Hippocampal formation (tissue), 2 donors: ENCODE measurements around the gene INPP5J.
"Not testable (repeated sequence)": the region's sequence is repeated elsewhere in the genome, so short reads cannot be mapped to it uniquely, and the experiment has no call there.

Experiments
- DNase-seq, 2 donors: peaks; one replicate each; lab custom pipeline; 2025; lab: John Stamatoyannopoulos, UW

INPP5J gene

DNA sequence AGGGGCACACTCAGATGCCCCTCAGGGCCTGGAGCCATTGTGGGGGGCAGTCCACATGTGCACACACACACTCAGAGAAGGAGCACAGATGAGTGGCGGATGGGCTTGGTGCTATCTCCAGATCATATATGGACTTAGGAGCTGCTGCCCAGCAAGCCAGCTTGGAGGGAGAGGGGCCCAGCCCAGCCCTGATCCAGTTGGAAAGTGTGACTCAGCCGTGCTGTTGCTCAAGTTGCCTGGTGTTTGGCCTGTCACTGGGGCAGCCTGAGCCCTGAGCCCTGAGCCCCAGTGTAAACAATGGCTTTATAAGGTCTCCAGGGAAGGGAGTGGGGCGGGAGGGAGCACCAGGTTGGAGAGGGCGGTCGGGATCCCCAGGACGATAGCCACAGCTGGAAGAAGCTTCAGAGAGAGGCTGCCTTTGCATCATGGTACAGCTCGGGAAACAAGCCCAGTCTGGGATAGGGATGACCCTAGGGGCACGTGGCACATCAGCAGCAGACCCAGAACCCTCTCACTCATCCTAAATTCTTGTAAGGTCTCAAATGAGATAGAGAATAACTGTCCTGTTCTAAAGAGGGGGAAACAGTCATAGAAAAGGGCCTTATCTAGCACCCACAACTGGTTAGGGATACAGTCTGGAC is 20.2 kb upstream of the INPP5J start:
- no peak for DNase-seq

DNA sequence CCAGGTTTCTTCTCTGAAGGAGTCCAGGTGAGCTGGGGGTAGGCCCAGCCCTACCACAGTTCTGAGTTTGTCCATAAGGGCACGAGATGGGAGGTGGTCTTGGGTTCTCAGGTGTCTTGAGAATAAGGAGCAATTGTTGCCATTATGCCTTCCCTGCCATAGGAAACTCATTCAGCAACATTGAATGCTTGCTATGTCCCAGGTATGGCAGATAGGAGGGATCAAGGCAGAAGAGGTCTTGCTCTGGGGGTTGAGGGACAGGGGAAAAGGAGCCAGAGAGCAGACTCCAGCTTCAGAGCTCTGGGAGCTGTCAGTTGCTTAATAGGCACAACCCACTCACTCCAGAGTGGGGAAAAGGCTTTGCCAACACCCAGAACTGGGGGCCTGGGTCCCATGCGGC is 19.7 kb upstream of the INPP5J start:
- DNase-seq: no peak

DNA sequence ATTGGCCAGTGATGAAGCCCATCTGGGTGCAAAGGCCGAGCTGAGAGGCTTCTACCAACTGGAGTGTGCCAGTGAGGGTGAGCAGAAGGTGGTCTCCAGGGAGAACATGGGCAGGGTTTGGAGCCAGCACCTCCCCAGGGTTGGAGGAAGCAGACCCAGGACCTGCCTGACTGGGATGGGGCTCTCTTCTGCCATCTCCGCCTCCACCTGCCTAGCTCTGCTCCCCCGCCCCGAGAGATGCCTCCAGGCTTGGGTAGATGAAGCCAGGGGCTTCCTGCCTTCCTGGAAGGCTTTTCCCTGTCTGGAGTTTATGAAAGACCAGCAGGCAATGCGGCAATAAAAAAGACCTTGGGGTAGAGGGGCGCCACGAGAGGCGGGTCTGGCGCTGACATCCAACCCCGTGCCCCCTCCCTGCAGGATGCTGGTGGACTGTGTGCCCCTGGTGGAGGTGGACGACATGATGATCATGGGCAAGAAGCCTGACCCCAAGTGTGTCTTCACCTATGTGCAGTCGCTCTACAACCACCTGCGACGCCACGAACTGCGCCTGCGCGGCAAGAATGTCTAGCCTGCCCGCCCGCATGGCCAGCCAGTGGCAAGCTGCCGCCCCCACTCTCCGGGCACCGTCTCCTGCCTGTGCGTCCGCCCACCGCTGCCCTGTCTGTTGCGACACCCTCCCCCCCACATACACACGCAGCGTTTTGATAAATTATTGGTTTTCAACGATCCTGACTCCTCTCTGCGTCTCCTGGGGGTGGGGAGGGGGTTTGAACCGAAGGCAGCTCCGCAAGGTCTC is 18.7 kb upstream of the INPP5J start:
- DNase-seq: no peak

DNA sequence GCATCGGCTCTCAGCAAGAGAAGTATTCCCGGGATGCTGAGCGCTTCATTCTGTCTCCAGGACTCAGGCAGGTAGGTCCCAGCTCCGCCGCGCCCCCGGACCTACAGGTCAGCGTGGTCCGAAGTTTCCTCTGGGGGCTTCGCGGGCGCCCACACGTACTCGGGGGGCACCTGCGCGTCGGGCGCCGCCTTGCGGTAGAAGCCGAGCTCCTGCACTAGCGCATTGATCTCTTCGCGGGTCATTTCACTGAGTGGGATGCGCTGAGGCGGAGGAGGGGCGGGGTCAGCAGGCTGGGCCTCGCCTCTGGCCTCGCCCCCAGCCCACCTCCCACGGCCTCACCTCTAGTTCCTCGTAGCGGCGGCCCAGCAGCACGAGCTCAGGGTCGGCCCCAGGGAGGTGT is 17.9 kb upstream of the INPP5J start:
- DNase-seq: no peak

DNA sequence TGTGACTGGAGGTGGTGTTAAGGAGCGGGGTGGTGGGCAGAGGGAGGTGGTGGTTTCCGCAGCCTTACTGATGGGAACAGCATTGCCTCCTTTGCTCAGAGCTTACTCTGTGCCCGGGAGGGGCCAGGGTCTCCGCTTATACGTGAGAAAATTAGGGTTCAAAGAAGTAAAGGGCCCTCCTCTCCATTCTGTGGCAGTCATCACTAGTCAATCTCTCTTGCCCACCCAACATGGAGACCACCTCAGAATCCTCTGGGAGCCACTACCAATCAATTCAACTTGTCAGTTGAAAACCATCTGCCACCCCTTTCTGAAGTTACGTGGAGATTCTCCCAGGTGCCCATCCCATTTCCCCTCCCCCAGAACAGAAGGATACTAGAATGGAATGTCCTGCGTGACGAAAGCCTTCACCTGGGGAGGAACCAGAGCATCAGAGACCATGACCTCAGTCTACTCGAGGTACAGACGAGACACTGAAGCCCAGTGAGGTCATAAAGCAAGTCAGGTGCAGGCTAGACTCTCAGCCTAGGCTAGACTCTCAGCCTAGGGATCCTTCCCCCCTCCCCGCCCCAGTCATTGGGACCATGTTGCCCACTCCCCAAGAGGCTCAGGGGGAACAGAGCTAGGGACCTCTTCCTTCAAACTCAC is 17.4 kb upstream of the INPP5J start:
- no peak for DNase-seq

DNA sequence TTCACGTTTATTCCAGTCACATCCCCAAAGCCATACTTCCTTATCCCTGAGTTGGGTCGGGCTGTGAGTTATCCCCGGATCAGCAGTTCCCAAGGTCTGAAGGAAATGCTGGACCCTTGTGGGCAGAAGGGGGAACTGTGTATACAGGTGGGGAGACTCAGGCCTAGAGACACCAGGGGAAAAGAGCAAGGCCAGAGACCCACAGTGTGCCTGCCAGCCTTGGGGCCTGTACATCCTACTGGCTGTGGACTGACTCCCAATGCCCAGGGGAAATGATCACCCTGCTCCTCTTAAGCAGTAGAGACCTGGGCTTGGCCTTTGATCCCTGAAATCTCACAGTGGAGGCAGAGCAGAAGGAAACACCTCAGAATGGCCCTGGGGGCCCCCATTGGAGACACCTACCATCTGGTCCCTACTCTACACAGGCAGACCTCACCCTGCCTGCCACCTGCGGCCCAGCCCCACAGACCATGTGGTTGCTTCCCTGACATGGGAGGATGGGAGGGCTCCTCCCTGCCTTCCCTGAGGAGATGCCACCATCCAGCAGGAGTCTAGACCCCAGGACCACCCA is 16.7 kb upstream of the INPP5J start:
- DNase-seq: no peak

DNA sequence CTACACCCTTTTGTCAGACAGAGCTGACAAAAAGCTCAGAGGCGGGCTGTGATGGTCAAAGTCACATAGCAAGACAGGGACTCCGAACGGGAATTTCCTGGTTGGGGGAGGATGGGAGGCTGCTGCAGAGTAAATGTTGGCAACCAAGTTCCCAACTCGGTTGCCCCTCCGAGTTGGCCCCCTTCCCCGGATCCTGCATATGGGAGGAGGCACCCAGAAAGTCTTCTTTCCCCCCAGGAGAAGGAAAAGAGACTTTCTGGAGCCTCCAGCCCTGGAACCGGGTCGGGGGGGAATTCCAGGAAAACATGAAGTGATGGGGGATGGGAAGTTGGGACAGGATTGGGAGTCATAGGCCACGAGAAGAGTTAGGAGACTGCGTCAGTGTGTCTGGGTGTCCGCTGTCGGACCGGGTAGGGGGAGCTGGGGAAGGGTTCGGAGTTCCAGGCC is 16.0 kb upstream of the INPP5J start:
- DNase-seq: no peak

DNA sequence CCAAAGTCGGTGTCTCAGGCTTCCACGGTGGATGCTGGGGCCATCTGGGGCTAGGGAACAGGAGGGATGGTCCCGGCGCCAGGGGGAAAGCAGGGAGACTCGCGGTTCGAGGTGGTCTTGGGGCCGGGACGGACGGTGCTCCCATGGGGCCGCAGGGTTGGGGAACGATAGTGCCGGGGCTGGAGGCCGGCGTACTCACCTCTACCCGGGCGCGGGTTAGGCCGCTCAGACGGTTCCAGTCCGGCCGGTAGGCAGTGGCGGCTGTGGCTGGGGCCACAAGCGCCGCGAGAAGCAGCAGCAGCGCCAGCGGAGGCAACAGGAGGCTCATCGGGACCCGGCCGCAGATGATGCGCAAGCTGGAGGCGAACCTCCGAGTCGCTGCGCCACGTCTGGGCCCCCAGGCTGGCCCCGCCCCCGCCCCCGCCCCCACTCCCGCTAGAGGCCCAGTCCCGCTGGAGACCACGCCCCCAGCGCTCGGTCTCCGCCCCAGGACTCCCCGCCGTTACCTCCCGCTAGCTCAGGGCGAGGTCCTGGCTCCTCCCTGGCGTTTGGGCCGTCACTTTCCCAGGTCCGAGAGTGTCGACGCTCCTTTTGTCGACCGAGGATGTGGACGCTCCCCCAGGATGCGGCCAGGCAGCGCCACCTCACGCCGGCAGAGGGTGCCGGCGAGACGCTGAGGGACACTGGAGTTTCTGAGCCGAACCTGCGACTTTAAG is 15.4 kb upstream of the INPP5J start, which contains the start of gene SELENOM:
TSS of gene SELENOM (minus strand) at position 391 of the 716 bp plus-strand sequence. CDS start at position 328, 63 bp downstream.
- DNase-seq: peak; percentile 91

DNA sequence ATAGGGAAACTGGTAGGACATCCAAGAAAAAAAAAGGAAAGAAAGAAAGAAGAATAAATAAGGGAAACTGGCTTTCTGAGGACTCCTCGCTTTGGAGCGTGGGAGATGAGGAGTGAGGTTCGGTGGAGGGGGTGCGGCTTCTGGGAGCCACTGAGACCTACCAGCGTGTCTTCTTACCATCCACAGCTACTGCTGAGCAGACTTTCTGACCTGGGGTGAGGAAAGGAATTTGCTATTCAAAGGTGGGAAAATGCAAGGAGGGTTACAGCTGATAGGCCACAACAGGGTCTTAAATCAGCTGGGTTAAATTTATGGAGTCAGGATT is 14.9 kb upstream of the INPP5J start:
- DNase-seq: no peak

DNA sequence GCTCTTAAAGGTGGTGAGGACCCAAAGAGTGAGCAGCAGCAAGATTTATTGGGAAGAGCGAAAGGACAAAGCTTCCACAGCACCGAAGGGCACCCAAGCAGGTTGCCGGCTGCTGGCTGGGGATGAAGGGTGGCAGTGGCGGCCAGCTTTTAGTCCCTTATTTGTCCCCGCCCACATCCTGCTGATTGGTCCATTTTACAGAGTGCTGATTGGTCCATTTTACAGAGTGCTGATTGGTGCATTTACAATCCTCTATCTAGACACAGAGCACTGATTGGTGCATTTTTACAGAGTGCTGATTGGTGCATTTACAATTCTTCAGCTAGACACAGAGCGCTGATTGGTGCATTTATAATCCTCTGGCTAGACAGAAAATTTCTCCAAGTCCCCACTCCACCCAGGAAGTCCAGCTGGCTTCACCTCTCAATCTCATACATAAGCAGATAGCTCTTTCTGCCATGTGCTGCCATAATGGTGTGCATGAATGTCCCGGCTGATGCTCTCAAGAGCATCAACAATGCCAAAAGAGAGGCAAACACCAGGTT is 10.1 kb upstream of the INPP5J start:
- DNase-seq: not testable (repeated sequence)

DNA sequence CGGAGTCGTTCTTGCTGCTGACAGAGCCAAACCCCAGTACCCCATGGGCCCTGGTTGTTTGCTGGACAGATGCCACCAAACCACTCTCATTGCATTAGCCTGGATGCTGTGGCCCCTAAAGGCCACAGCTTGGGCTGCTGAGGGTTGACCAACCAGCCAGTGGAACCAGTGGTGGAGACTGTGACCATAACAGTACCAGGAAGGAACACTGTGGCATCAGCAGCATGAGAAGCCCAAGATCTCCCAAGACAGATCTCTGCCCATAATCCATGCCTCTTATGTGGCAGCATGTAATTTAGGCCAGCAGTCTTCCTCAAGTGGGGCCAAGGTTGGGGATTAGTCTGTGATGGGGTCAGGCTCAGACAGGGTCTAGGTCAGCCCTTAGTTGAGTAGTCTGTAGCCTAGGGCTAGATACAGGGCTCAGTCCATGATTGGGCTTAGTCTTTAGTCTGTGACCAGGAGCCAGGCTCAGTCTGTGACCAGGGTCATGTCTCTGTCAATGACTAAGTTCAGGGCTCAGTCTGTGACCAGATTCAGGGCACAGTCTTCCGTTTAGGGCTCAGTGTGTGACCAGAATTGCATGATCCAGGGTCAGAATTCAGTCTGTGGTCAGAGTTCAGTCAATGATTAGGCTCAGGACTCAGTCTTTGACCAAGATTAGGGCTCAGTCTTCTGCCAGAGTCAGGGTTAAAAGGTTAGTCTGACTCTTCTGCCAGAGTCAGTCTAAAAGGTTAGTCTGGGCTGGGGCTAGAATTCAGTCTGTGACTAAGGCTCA is 4.5 kb upstream of the INPP5J start:
- no peak for DNase-seq

DNA sequence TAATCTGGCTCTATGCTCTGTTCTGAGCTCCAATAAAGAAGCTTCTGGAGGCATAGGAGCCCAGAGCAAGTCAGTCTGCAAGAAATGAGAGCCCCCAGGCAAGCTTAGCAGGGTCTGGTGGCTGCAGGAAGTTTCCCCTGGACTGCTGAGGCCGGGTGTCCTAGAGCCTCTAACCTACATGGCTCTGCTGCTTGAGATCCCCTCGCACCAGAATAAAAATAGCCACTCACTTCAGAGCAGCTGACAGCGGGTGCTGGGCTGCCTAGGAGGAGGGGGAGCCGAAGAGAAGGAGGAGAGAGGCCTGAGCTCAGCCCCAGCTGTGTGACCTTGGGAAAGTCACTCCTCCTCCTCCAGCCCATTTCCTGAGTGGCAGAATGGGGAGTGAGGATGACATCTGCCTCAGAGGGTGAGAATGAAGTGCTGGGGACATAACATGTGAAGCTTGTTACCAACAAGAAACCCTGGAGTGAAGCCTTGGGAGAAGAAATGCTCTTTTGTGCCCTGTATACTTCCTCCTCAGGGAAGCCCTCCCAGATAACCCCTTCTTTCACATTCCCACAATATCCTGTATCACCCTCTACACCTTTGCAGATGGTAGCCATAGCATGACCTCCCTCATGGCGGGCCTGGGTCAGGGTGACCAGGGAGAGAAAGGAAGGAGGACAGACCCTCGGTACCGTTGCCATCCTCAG is 3.6 kb upstream of the INPP5J start:
- DNase-seq: no peak

DNA sequence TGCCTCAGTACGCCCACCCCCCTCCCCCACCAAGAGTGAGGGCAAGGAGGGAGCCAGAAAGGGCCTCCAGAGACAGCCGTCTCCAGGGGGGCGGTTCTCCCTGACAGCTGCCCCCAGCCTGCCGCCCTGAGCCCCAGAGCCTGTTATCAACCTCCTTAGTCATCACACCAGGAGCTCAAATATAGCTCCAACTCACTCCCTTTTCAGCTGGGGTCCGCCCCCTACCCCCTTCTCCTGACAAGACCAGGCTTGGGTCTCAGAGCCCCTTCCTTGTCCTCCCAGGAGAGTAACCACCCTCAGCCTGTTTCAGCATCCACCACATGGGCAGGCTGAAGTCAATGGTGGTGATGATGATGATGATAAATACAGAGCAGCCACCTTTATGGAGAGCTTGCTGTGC is 2.5 kb upstream of the INPP5J start:
- no peak for DNase-seq

DNA sequence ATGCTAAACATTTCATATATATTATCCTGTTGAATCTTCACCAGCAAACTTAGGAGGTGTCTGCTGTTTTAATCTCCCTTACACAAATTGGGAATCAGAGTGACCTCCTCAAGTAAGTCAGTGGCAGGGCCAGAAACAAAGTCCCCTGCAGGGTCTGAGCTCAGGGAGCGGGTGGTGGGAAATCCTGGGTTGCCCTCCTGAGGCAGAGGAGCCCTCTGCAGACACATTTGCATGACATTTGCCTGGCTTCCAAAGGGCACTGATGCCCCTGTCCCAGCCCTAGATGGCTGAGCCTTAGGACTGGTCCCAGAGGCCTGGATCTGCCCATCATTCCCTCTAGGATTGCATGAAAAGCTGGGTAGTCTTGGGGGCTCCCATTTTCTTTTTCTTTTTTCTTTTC is 2.1 kb upstream of the INPP5J start:
- DNase-seq: no peak

DNA sequence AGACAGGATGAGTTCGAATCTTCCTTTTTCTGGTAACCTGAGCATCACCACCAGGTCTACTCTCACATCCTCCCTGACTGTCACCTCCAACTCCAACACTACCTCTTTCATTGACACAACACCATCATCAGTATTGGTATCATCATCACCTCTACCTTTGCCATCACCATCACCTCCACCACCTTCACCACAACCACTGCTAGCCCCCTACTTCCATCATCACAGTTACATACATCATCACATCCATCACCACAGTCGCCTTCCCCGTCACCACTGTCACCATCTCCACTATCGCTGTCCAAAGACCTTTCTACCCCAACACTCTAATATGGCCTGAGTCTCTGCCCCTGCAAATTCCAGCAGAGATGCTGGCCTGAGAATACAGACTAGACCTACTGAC is 1.4 kb upstream of the INPP5J start:
- DNase-seq: no peak

DNA sequence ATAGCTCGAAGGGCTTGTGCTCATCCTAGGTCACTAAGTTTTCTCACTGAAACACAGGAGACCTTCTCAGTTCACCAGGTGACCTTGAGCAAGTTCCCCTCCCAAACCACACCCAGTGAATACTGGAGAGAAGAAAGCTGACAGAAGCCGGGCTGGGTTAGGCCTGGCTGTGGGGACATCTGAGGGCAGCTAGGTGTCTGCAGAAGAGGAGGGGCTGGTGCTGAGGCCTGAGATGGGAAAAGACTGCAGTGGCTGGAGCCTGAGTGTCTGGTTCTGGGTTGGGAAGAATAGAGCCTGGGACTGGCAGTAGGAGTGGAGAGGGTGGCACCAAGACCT is 602 bp upstream of the INPP5J start:
- DNase-seq: no peak

DNA sequence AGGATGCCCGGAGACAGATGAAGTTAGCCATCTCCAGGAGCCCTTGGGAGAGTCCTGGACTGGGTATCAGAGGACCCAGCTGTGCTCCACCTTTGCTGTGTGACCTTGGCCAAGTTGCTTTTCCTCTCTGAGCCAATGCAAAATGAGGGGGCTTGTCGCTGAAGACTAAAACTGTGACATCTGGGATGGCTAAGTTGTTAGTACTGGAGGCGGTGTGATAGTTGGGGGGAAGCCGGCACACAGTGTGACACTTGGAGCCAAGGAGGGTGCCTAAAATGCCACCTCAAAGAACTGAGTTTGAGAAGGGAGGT is 481 bp downstream of the INPP5J start:
- DNase-seq: no peak

DNA sequence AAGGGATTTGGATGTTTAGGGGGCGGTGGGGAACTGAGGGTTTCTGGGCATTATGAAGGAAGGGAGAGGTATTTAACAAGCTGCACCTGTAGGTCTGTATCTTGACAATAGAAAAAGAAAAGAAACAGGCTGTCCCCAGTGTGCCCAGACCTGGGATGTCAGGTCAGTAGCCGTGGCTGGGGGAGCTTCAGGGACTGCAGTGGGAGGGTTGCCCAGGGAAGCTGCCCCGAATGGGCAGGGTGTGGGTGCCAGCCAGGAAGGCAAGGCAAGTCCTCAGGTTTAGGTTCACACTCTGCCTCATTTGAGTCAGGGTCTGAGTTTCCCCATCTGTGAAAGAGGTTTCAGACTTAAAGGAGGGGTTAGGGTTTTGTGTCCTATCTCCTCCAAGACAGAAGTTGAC is 1.5 kb downstream of the INPP5J start:
- no peak for DNase-seq

DNA sequence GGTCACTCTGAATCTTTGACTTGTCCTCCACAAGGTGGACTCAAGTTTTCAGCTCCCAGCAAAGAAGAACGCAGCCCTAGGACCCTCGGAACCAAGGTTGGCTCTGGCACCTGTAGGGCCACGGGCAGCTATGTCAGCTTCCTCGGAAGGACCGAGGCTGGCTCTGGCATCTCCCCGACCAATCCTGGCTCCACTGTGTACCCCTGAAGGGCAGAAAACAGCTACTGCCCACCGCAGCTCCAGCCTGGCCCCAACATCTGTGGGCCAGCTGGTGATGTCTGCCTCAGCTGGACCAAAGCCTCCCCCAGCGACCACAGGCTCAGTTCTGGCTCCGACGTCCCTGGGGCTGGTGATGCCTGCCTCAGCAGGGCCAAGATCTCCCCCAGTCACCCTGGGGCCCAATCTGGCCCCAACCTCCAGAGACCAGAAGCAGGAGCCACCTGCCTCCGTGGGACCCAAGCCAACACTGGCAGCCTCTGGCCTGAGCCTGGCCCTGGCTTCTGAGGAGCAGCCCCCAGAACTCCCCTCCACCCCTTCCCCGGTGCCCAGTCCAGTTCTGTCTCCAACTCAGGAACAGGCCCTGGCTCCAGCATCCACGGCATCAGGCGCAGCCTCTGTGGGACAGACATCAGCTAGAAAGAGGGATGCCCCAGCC is 2.2 kb downstream of the INPP5J start:
- DNase-seq: no peak

DNA sequence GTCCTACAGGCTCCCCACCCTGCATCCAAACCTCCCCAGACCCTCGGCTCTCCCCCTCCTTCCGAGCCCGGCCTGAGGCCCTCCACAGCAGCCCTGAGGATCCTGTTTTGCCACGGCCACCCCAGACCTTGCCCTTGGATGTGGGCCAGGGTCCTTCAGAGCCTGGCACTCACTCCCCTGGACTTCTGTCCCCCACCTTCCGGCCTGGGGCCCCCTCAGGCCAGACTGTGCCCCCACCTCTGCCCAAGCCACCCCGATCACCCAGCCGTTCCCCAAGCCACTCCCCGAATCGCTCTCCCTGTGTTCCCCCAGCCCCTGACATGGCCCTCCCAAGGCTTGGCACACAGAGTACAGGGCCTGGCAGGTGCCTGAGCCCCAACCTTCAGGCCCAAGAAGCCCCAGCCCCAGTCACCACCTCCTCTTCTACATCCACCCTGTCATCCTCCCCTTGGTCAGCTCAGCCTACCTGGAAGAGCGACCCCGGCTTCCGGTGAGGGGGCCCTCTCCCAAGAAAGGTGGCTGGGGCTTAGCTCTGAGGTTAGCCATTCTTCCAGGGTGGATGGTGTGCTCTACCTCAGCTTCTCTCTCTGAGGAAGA is 2.9 kb downstream of the INPP5J start:
- DNase-seq: no peak
